T-helper 22 cell (primary cell): ENCODE measurements around the gene ELK3.

Source experiments
- DNase-seq: peaks from one replicate; pipeline ENCODE4 v3.0.0-alpha.2; 2020; ENCODE audit warnings: low read depth

The ELK3 gene

GRCh38 chr12:96189781-96190180 lies 4.4 kb upstream of the ELK3 start:
- DNase-seq, result no peak

GRCh38 chr12:96190413-96191108 lies 3.6 kb upstream of the ELK3 start:
- DNase-seq, result no peak

GRCh38 chr12:96192926-96193573 lies 1.1 kb upstream of the ELK3 start:
- DNase-seq, result no peak

GRCh38 chr12:96194576-96194889 lies 358 bp downstream of the ELK3 start:
- DNase-seq, result no peak

- DNase-seq, result peak; percentile 77
Measured at GRCh38 chr12:96194971-96195844, 1.0 kb downstream of the ELK3 start.

GRCh38 chr12:96195845-96196451 lies 1.8 kb downstream of the ELK3 start:
- peak; percentile 47 for DNase-seq

GRCh38 chr12:96196781-96197180 lies 2.6 kb downstream of the ELK3 start:
- no peak for DNase-seq

GRCh38 chr12:96197503-96198272 lies 3.5 kb downstream of the ELK3 start:
- DNase-seq, result no peak

GRCh38 chr12:96198965-96199364 lies 4.8 kb downstream of the ELK3 start:
- no peak for DNase-seq

- DNase-seq, result no peak
Measured at GRCh38 chr12:96199464-96199863, 5.3 kb downstream of the ELK3 start.

GRCh38 chr12:96201272-96202227 lies 7.4 kb downstream of the ELK3 start:
- no peak for DNase-seq

- no peak for DNase-seq
Measured at GRCh38 chr12:96204381-96204780, 10.2 kb downstream of the ELK3 start.

GRCh38 chr12:96205908-96206307 lies 11.7 kb downstream of the ELK3 start:
- DNase-seq, result no peak

GRCh38 chr12:96206936-96207662 lies 12.9 kb downstream of the ELK3 start:
- no peak for DNase-seq

- no peak for DNase-seq
Measured at GRCh38 chr12:96208346-96208745, 14.2 kb downstream of the ELK3 start.

- DNase-seq, result no peak
Measured at GRCh38 chr12:96208801-96209549, 14.8 kb downstream of the ELK3 start.

- DNase-seq, result no peak
Measured at GRCh38 chr12:96210376-96211055, 16.3 kb downstream of the ELK3 start.

- DNase-seq, result no peak
Measured at GRCh38 chr12:96211988-96212387, 17.8 kb downstream of the ELK3 start.
